T-helper 2 cell treated with Interferon-gamma antibody and Interleukin-4, amounts not matched to agents 100 ng/mL and 5 ng/mL, for 36 hours (primary cell): ENCODE results near the gene MAMDC2. TPM values are rescaled to one million over a fixed set of nuclear protein-coding genes. Genes with fewer than 3 reads are reported as not detected.

Experiments
- intact Hi-C: fragments of 100-400 bp; cut with micrococcal nuclease; formaldehyde crosslinking; loops from one replicate; pipeline ENCODE4 v1.15.1; 2023
- total RNA-seq: library from RNA; stranded (reverse); gene quantifications from 2 replicates; pipeline ENCODE4 v1.2.3, GENCODE V29; 2022

Gene MAMDC2, protein sequence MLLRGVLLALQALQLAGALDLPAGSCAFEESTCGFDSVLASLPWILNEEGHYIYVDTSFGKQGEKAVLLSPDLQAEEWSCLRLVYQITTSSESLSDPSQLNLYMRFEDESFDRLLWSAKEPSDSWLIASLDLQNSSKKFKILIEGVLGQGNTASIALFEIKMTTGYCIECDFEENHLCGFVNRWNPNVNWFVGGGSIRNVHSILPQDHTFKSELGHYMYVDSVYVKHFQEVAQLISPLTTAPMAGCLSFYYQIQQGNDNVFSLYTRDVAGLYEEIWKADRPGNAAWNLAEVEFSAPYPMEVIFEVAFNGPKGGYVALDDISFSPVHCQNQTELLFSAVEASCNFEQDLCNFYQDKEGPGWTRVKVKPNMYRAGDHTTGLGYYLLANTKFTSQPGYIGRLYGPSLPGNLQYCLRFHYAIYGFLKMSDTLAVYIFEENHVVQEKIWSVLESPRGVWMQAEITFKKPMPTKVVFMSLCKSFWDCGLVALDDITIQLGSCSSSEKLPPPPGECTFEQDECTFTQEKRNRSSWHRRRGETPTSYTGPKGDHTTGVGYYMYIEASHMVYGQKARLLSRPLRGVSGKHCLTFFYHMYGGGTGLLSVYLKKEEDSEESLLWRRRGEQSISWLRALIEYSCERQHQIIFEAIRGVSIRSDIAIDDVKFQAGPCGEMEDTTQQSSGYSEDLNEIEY
- not detected in 2 replicates for total RNA-seq

DNA sequence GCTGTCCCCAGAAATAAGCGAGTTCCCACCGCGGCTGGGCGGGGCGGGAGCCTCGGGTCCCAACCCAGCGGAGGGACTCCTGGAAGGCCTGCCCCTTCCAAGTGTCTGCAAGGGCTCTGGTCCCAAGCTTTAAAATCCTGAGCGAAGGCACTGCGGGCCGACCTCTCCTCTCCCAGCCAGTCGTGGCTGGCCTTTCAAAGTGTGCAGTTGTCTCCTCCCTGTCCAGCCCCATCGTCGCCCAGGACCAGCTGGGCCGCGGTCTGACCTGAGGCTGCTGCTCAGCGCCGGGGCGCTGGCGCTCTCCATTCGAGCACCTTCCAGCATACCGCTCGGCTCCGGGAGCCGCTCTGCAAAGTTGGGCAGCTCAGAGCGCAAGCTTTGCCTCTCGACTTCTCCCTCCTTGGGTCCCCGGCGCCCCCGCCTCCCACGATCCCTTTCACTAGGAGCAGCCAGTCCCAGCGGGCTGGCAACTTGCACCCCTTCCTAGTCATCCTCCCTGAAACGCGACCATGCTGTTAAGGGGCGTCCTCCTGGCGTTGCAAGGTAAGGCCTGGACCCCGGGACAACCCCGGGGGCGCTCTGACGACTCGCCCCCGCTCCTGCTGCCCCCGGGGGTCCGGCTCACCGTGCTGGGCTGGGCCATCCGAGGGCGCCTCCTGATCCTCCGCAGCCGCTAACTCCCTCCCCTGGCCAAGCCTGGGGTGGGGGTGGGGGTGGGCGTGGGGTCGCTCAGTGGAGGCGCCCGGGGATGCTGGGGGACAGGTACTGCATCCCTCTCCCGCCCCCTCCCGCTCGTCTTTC is at the start of gene MAMDC2:
Gene MAMDC2 (plus strand): TSS at position 160 of the 801 bp plus-strand sequence. CDS start 350 bp downstream, at position 510.
- intact Hi-C loops = no loop called here

DNA sequence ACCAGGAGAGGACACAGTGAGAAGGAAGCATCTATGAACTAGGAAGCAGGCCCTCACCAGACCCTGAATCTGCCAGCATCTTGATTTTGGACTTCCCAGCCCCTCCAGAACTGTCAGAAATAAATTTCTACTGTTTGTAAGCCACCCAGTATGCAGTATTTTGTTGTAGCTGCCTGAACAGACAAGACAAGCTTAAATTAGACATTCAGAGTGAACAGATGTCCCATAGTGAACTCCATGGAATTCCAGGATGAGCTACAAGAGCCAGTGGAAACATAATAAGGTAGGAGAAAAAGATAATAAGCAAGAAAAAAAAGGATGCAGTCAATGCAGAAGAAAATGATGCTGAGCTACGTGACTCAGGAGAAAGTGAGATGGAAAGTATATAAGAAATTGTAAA is 47.8 kb upstream of the MAMDC2 start:
- intact Hi-C loops = no loop called here

DNA sequence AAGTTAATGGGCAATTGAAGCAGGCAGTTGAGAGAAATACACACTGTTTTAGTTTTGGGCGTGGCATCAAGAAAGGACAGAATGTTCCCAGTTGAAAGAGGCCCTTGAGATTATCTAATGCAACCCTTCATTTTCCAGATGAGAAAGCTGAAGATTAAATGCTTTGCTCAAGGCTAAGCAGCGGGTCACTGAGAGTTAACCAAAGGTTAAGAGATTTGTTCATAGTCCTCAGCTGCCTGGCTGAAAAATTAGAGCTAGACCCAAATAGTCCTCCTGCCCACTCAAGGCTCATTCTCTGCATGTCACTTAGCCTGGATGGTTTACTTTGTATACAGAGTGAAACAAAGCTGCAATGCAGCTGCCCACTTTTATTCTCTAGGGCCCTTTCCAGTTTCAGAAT is 46.7 kb upstream of the MAMDC2 start:
- intact Hi-C loops = no loop called here

DNA sequence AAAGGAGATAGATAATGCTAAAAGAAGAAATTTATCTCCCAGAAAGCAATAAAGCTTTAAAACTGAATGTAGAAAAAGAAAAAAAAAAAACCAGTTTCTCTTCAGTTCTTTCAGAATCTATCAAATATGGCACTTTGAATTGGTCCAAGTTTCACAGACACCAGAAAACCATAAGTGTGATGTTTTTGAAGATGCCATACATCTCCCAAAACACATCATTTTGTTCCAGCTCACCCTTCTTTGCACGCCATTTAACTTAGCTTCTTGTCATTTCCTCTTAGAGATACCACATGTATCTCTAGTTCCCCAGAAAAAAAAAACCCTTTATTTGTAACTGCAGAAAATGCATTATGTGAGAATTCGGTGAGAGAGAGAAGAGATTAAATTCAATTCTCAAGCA is 46.1 kb upstream of the MAMDC2 start:
- intact Hi-C loops = no loop called here

DNA sequence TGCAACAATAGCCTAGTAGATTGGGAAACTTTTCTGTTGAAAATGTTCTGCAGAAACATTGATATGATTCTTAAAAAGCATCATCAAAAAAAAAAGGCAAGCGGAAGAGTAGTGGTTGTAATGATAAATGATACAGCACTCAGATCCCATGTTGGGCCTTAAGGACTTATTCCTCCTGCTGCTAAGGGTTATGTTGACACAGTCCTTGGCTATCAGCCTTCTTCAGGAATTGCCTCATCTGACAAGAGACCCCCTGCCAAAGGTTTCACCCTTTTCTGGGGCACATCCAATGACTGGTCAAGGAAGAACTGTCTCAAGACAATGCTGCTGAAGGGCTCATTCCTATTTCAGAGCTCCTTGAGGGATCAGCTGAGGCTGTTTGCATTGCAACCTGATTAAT is 44.3 kb upstream of the MAMDC2 start:
- intact Hi-C loops = no loop called here

DNA sequence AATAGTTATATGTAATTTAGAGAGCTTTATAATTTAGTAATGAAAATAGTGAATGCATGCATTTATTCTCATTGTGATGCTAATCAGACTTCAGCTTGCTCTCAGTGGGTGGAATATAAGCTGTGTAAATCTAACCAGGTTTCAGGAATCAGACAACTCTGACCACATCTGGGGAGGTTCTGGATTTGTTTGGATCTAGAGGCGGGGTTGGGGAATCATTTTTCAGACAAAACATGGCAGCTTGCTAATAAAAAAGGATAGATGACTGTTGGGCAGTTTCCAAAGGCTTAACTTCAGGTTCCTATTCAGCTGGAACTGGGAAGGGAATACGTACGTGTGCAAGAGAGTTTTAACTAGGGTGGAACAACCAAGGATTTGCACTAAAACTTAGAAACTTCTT is 43.2 kb upstream of the MAMDC2 start:
- intact Hi-C loops = no loop called here

DNA sequence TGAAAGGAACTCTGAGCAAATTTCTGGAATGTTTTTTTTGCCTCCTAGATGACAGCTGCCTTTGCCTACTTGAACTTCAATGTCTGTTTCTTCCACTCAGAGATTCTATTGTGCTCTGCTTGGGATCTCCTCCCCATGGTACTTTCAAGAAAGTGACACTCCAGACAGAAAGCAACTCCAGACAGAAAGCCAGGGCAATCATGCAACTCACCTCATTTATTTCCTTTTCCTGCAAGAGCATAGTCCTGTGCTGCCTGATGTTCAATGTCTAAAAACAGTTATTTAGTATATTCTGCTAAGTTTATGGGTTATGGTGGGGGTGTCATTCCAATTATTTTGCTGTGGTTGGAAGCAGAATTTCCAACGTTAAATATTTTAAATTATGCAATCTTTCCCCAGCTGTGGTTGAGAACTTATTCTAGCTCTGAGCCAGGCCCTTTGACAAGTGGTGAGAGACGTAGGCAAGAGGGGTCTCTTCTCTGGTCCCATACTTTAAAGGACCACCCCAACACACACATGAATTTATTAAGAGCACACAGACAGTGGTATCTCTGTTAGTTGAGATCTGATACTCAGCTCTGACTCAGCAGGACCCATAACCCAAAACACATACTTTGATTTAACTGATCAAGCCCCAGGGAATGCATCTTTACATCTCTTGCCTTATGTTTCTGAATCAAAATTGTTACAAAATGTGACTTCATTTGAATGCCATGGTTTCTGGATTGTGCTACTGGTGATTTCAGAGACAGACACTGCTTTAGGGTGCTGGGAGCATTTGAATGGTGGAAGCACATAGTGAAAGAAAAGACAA is 39.5 kb upstream of the MAMDC2 start:
- intact Hi-C loops = no loop called here

DNA sequence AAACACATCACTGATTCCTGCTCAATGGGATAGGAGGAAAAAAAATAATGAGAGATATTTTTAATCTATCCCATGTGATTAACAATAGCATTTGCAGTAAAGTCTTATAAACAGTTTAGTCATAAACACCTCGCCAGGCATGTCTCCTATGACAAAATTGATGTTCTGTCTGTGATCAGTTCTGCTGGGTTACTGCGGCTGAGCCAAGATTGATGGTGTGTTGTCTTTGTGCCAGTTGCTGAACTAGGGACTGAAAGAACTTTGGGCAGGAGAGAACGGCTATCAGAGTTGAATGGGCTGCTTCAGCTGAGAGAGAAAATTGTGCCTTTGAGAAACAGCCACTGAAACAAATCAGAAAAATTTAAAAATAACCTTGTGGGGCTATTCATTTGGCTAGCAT is 37.3 kb upstream of the MAMDC2 start:
- intact Hi-C loops = no loop called here

DNA sequence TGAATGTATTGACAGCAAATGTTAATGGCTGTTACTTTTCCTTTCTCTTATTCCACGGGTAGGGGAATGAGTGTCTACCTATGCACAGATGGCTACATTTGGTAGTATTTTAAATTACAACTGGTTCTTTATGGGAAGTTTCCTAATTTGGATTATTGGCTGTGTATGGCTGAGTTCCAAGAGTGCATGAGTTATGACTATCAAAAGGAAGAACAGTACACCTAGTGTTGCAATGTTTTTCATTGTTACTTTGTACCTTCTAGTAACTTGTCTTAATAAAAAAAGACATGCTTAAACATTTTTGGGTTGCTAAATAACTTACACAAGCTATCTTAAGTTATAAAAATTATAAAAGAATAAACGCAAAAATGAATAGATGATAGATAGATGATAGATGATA is 35.8 kb upstream of the MAMDC2 start:
- intact Hi-C loops = no loop called here

DNA sequence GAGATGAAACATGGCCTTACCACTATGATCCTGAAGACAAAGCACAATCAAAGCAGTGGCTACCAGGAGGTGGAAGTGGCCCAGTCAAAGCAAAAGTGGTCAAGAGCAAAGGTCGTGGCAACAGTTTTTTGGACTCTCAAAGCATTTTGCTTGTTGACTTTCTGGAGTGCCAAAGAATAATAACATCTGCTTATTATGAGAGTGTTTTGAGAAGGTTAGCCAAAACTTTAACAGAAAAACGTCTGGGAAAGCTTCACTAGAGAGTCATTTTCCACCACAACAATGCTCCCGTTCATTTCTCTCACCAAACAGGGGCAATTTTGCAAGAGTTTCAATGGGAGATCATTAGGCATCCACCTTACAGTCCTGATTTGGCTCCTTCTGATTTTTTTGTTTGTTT is 33.6 kb upstream of the MAMDC2 start:
- intact Hi-C loops = no loop called here

DNA sequence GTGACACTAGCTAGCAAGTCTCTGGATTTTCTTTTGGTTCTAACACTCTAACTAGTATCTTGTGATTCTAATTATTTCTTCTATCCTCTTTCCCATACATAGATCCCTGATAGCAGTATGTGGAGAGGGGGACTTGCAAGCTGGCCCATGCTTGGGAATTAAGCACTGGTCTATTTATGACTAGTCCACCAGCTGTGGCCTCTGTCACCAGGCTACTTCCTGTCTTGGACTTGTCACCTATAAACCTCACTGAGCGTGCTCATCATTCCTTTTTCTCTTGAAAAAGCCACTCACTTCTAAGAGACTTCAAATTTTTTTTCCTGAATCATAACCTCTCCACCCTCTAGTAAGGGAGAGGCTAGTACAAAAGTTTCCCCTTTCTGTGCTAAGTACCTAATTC is 32.3 kb upstream of the MAMDC2 start:
- intact Hi-C loops = no loop called here

DNA sequence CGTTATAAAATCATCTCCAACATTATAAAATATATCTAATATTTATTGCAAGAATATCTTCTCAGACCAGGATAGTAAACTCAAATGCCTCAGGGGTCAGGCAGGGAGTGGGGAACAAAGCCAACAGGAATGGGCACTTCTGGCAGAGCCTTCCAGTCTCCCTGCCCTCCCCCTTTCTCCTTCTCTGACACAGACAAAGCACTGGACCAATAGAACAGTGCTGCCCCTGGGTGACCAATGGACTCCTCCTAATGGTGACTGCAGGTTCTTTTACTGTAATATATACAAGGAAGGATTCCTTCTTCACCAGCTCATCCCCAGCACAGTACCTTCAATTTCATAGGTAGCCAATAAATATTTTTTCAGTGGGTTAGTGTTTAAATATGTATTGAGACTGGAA is 31.1 kb upstream of the MAMDC2 start:
- intact Hi-C loops = no loop called here

DNA sequence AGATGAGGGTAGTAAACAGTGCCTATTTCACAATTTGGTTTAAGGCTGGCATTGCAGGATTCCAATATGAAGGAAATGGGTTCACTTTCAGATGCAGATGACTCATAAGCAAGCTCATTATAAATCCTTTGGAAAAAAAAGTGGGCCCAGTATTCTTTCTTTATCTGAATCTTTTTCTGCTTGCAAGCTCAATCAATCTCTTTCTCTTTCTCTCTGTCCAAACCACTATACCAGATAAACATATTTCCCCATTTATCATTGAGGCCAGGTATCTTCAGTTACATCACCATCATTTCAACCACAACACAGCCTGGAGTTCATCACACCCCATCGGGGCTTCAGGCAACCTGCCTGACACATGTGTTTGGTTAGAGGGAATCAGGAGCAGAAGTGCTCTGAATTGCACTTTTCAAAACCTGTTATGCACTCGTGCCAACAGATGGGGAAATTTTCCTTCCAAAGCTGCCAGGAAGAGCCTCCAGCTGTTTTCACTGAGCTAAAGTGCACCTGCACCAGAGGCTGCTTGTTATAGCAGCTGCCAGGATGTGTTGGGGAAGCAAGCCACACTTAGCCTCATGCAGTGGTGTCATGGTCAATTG is 30.0 kb upstream of the MAMDC2 start:
- intact Hi-C loops = no loop called here

DNA sequence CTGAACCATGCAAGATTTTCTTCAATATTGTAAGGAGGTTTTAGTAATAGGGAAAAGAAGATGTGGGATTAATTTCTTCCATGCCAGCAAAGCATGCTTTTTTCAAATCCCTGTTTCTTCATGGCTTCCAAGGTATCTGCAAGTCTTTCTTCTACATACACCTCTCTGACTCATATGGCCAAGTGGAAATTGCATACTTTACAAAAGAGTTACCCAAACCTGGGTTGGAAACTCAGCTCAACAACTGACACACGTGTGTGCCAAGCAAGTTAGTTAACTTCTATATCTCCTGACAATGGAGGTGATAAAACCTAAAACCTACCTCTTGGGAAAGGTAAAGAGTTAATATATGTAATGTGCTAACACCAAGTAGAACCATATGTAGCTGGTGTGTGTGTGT is 28.5 kb upstream of the MAMDC2 start:
- intact Hi-C loops = no loop called here

DNA sequence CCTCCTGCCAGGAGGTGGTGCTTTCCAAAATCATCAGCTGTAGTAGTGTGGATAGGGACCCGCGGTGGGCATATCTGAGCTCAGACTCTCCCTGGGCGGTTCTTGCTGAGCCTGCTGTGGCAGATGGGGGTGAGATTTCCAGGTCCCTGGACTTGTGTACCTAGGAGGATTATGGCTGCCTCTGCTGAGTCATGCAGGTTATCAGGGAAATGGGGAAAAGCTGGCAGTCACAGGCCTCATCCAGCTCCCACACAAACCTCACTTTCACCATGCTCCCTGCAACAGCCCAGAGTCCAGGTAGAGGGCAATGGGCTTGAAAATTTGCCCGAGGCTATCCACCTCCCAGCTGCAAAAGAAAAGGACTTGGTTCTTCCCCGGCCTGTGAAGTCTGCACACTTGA is 23.4 kb upstream of the MAMDC2 start:
- intact Hi-C loops = no loop called here

DNA sequence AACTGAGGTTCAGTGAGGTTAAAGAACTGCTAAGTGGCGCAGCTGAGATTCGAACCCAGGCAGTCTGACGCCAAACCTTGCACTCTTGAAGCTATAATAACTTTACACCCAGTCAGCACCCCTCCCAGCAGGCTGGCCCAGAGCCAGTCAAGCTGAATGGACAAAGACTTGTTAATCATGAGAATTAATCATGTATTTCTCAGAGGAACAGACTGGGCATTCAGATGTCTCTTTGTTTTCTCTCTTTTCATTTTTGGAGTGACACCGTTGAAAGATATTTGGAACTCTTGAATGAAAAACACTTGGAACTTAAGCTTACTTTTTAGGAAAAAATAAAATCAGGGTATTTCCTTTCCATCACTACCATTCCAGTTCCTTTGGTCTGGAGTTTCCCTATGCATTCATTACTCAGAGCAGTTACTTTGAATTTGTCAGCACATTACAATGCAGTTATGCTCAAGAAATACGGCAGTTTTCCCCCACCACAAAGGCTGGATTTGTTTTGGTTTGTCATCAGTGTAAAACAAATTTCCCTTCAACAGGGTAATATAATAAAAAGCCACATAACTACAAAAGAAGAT is 22.6 kb upstream of the MAMDC2 start:
- intact Hi-C loops = no loop called here

DNA sequence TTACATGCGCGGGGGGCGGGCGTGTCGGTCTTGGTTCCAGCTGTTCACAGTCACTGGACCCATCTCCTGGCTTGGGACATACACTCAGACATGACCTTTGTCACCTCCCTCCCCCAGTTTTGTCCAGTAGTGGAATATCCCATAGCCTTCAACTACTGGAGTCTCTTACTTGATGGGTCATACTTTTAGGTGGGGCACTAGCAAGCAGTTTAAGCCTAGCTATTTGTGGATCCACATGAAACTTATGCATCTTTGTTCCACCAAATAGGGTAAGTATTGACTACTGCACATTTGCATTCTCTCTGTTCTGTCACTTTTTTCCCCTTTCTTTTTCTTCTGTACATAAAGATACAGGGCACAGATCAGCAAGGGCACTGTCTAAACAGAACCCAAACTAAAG is 15.4 kb upstream of the MAMDC2 start:
- intact Hi-C loops = no loop called here

DNA sequence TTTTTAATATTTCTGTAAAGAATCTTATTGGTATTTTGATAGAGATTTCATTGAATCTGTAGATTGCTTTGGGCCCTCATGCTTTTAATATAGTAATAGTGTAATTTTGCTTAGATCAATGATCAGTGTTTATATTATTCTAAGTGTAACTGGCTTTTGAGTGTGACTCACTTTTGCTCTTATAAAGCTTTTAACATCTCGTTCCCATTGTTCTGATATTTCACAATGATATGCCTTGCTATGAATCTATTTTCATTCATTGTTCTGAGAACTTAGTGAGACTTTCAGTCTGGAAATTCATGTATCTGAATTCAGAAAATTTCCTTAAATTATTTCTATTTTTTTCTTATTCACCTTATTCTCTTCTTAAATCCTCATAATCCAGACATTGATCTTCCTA is 13.5 kb upstream of the MAMDC2 start:
- intact Hi-C loops = no loop called here

DNA sequence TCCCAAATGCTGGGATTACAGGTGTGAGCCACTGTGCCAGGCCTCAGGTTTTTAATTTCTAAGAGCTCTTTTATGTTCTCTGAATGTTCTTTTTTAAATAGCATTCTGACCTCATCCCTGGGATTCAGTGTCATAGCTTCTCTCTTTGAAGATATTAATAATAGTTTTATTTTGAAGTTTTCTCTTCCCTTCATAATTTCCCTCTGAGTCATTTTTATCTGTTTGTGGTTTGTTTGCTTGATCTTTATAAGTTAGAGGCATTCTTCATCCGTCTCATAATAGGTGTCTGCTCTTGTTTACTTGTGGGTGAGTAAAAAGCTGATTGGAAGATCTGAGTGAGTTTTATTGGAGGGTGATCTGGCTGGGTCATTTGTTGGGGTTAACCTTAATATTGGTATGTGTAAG is 12.5 kb upstream of the MAMDC2 start:
- intact Hi-C loops = no loop called here

DNA sequence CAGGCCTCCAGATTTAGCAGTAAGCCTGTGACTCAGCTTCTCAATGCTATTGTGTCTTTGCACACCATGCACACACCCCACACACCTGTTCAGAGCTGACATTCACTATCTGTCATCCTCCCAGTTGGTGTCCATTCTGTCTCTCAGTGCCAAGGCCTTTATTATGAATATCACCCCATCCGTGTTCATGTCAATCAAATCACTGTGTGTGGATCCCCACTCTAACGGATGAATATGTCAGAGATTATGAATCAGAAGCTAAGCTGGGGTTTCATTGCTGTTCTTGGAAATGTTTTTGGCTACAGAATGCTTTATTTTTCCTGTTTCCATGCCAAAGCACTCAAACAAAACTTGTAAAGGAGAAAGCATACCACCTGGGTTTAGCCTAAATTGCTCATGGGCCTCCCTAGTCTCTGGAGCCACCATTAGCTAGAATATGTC is 9.4 kb upstream of the MAMDC2 start:
- intact Hi-C loops = no loop called here
